ENCODE data around the gene IL6ST. TPM values are rescaled to one million over a fixed set of nuclear protein-coding genes. Genes with fewer than 3 reads are reported as not detected.
"Not testable (repeated sequence)": the region's sequence is repeated elsewhere in the genome, so short reads cannot be mapped to it uniquely, and the experiment has no call there.

The IL6ST gene
- total RNA-seq, 2 experiments from 2014 or later = 377 to 404 TPM

DNA sequence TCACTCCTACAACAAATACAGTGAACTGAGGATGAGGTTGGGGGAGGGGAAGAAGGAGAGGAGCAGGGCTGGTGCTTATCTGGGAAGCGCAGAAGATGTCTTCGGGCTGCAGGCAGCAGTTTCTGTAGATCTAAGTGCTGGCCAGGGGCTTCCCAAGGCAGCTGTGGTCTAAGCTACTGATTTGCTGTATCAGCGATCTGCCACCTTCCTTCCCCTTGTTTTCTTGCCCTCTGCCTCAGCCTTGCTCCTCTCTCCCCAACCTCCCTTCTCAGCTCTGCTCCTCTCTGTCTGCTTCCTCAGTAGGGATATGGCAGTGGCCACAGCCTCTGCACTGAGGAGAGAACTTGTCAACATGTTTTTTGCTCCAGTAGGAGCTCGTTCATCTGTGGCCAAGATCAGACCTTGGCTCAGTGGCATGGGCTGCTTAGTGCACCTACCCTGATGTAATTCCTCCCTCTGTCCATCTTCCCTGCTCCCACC, 42.8 kb upstream of the IL6ST start:
- H3K36me3 Mint-ChIP-seq (ENCODE audit: low read depth) = no peaks in the 10 kb centered on the region
- Histone ChIP-seq H3K4me1 (ENCODE audit: insufficient read depth, low read length) (peaks cover 5% of the 10 kb centered on the region), H3K4me3 (ENCODE audit: low read length) (no peak overlapping the region), H3K27ac (ENCODE audit: low read depth in 1 of 2, low read length in 2 of 2) (no peak overlapping the region), H3K9me3 (ENCODE audit: control insufficient read depth in 1 of 2, insufficient read depth in 1 of 2, low read length in 2 of 2) (no peaks in the 10 kb centered on the region), H3K36me3 (ENCODE audit: insufficient read depth, low read length) (no peaks in the 10 kb centered on the region), H3K27me3 (ENCODE audit: control insufficient read depth in 1 of 2, insufficient read depth in 2 of 2, low read length in 2 of 2) (no peaks in the 10 kb centered on the region)
- no peaks in the 10 kb centered on the region for H3K9me3 Mint-ChIP-seq
- DNase-seq (peak in 1 of 14 experiments; percentile 13), ATAC-seq (ENCODE audit: poor library complexity) (no peak)
- peaks cover 30% of the 10 kb centered on the region for H3K4me1 Mint-ChIP-seq (ENCODE audit: low read depth)
- H3K27me3 Mint-ChIP-seq = no peaks in the 10 kb centered on the region
- no peak overlapping the region for H3K27ac Mint-ChIP-seq
- TF ChIP-seq, protein P1, sequence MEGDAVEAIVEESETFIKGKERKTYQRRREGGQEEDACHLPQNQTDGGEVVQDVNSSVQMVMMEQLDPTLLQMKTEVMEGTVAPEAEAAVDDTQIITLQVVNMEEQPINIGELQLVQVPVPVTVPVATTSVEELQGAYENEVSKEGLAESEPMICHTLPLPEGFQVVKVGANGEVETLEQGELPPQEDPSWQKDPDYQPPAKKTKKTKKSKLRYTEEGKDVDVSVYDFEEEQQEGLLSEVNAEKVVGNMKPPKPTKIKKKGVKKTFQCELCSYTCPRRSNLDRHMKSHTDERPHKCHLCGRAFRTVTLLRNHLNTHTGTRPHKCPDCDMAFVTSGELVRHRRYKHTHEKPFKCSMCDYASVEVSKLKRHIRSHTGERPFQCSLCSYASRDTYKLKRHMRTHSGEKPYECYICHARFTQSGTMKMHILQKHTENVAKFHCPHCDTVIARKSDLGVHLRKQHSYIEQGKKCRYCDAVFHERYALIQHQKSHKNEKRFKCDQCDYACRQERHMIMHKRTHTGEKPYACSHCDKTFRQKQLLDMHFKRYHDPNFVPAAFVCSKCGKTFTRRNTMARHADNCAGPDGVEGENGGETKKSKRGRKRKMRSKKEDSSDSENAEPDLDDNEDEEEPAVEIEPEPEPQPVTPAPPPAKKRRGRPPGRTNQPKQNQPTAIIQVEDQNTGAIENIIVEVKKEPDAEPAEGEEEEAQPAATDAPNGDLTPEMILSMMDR (IDR thresholded peaks at IDR 0.05) = no peak
- ChIA-PET CTCF (interaction anchor here (0.6 kb wide), 1 partner anchor 70 kb away, joined by 3 read pairs; no protein-coding TSS in a partner anchor), POLR2A (interaction anchor here (0.9 to 1.4 kb wide), 2 partner anchors 21 to 25 kb away, joined by 3 read pairs; no protein-coding TSS in a partner anchor)
- H3K4me3 Mint-ChIP-seq = peak overlapping the region; percentile 0
- intact Hi-C loops (cut with DNase I, micrococcal nuclease) = no loop called here

DNA sequence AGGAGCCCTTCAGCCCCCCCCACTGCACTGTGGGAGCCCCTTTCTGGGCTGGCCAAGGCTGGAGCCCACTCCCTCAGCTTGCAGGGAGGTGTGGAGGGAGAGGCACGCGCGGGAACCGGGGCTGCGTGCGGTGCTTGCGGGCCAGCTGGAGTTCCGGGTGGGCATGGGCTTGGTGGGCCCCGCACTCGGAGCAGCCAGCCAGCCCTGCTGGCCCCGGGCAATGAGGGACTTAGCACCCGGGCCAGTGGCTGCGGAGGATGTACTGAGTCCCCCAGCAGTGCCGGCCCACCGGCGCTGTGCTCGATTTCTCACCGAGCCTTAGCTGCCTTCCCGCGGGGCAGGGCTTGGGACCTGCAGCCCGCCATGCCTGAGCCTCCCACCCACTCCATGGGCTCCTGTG, 40.6 kb upstream of the IL6ST start:
- H3K36me3 Mint-ChIP-seq (ENCODE audit: low read depth); intact Hi-C loops (cut with DNase I, micrococcal nuclease); CTCF ChIA-PET; H3K4me1 ChIP-seq (ENCODE audit: insufficient read depth, low read length); H3K27ac Mint-ChIP-seq; DNase-seq; H3K9me3 Mint-ChIP-seq; H3K27me3 Mint-ChIP-seq; H3K27ac ChIP-seq (ENCODE audit: low read depth in 1 of 2, low read length in 2 of 2); H3K9me3 ChIP-seq (ENCODE audit: control insufficient read depth in 1 of 2, insufficient read depth in 1 of 2, low read length in 2 of 2); H3K36me3 ChIP-seq (ENCODE audit: insufficient read depth, low read length); ATAC-seq (ENCODE audit: poor library complexity); H3K4me3 ChIP-seq (ENCODE audit: low read length); H3K4me3 Mint-ChIP-seq; H3K27me3 ChIP-seq (ENCODE audit: control insufficient read depth in 1 of 2, insufficient read depth in 2 of 2, low read length in 2 of 2): not testable (repeated sequence)
- POLR2A ChIA-PET = interaction anchor here (1.1 kb wide), 1 partner anchor 24 kb away, joined by 3 read pairs; no protein-coding TSS in a partner anchor
- H3K4me1 Mint-ChIP-seq (ENCODE audit: low read depth) = peaks cover 25% of the 10 kb centered on the region

DNA sequence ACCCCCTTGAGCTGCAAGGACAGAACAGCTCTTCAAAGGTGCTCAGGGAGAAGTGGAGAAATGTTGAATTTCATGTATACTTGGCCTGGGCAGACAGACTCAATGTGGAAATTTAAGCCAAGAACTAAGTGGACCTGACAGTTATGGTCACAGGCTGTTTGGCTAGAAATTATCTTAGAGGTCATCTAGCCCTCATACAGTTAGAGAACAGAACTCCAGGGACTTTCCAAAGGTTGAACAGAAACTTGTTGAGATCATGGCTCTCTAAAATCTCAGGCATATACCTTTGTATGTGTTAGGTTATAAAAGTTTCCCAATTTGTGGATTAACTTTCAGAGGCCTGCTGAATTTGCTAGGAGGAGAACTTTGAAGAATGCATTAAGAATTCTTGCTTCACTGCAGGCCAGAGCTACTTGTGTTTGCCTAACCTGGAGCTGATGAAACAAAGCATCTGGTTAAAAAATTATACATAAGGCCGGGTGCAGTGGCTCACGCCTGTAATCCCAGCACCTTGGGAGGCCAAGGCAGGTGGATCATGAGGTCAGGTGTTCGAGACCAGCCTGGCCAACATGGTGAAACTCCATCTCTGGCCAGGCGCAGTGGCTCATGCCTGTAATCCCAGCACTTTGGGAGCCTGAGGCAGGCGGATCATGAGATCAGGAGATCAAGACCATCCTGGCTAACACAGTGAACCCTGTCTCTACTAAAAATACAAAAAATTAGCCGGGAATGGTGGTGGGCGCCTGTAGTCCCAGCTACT, 35.3 kb upstream of the IL6ST start:
- H3K4me1 ChIP-seq (ENCODE audit: insufficient read depth, low read length); H3K36me3 Mint-ChIP-seq (ENCODE audit: low read depth); H3K9me3 Mint-ChIP-seq; H3K27me3 ChIP-seq (ENCODE audit: control insufficient read depth in 1 of 2, insufficient read depth in 2 of 2, low read length in 2 of 2); H3K27me3 Mint-ChIP-seq; H3K36me3 ChIP-seq (ENCODE audit: insufficient read depth, low read length); H3K27ac Mint-ChIP-seq; H3K4me3 Mint-ChIP-seq; H3K27ac ChIP-seq (ENCODE audit: low read depth in 1 of 2, low read length in 2 of 2); DNase-seq; intact Hi-C loops (cut with DNase I, micrococcal nuclease); ATAC-seq (ENCODE audit: poor library complexity); H3K4me3 ChIP-seq (ENCODE audit: low read length); H3K9me3 ChIP-seq (ENCODE audit: control insufficient read depth in 1 of 2, insufficient read depth in 1 of 2, low read length in 2 of 2): not testable (repeated sequence)
- ChIA-PET POLR2A (interaction anchor here (0.7 to 1.6 kb wide), 3 partner anchors 15 to 35 kb away, joined by 3 read pairs; partner anchors contain the start of gene IL6ST), CTCF (interaction anchor here (0.7 kb wide), 1 partner anchor 515 kb away, joined by 3 read pairs; no protein-coding TSS in a partner anchor)
- peaks cover 11% of the 10 kb centered on the region for H3K4me1 Mint-ChIP-seq (ENCODE audit: low read depth)

DNA sequence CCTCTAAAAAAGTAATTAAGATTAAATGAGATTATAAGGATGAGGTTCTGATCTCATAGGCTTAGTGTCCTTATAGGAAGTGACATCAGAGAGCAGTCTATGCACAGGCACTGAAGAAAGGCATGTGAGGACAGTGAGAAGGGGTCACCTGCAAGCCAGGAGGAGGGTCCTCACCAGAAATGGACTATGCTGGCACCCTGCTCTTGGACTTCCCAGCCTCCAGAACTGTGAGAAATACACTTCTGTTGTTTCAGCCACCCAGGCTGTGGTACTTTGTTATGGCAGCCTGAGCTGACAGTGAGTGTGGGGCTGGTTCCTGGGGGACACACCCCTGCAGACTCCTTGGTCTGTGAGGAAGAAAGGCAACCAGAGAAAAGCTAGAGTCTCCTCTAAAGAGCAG, 34.7 kb upstream of the IL6ST start:
- H3K9me3 ChIP-seq (ENCODE audit: control insufficient read depth in 1 of 2, insufficient read depth in 1 of 2, low read length in 2 of 2) = no peaks in the 10 kb centered on the region
- no peaks in the 10 kb centered on the region for H3K27me3 ChIP-seq (ENCODE audit: control insufficient read depth in 1 of 2, insufficient read depth in 2 of 2, low read length in 2 of 2)
- no peak overlapping the region for H3K27ac Mint-ChIP-seq
- H3K4me1 ChIP-seq (ENCODE audit: insufficient read depth, low read length) = no peaks in the 10 kb centered on the region
- intact Hi-C loops (cut with DNase I, micrococcal nuclease) = no loop called here
- H3K27me3 Mint-ChIP-seq = no peaks in the 10 kb centered on the region
- DNase-seq = no peak
- TF ChIP-seq, protein P1 (IDR thresholded peaks at IDR 0.05) = no peak
- no peak overlapping the region for H3K4me3 ChIP-seq (ENCODE audit: low read length)
- H3K36me3 ChIP-seq (ENCODE audit: insufficient read depth, low read length) = no peaks in the 10 kb centered on the region
- ChIA-PET POLR2A (interaction anchor here (0.7 to 1.6 kb wide), 3 partner anchors 15 to 35 kb away, joined by 3 read pairs; partner anchors contain the start of gene IL6ST), CTCF (no interaction called here)
- H3K4me1 Mint-ChIP-seq (ENCODE audit: low read depth) = peaks cover 11% of the 10 kb centered on the region
- H3K9me3 Mint-ChIP-seq = no peaks in the 10 kb centered on the region
- ATAC-seq (ENCODE audit: poor library complexity) = no peak
- H3K36me3 Mint-ChIP-seq (ENCODE audit: low read depth) = no peaks in the 10 kb centered on the region
- no peak overlapping the region for H3K4me3 Mint-ChIP-seq
- H3K27ac ChIP-seq (ENCODE audit: low read depth in 1 of 2, low read length in 2 of 2) = no peak overlapping the region

All from CD4-positive, alpha-beta T cell (primary cell).